ENCODE data around the gene RNF113A. TPM values are rescaled to one million over a fixed set of nuclear protein-coding genes. Genes with fewer than 3 reads are reported as not detected.
A peak's percentile ranks its signal among the peaks of the same experiment; 100 is the strongest.
"Not testable (repeated sequence)": the region's sequence is repeated elsewhere in the genome, so short reads cannot be mapped to it uniquely, and the experiment has no call there.

RNF113A gene
- 9.2 TPM for polyA plus RNA-seq (ENCODE audit: insufficient read length)

- peak; percentile 83 for DNase-seq
Observed at GRCh38 chrX:119871599-119872395, at the start of gene RNF113A, which contains the start of gene NDUFA1. Gene RNF113A (minus strand): TSS chrX:119871733. CDS start chrX:119871613, 120 bp downstream. Gene NDUFA1 (plus strand): TSS chrX:119871832. CDS start chrX:119871912, 80 bp downstream.

GRCh38 chrX:119919835-119920585 is 48.5 kb upstream of the RNF113A start:
- DNase-seq = no peak

- DNase-seq = no peak
Observed at GRCh38 chrX:119917877-119918276, 46.3 kb upstream of the RNF113A start.

- no peak for DNase-seq
Observed at GRCh38 chrX:119916310-119916709, 44.8 kb upstream of the RNF113A start.

GRCh38 chrX:119900976-119901375 is 29.4 kb upstream of the RNF113A start:
- DNase-seq = no peak

DNA sequence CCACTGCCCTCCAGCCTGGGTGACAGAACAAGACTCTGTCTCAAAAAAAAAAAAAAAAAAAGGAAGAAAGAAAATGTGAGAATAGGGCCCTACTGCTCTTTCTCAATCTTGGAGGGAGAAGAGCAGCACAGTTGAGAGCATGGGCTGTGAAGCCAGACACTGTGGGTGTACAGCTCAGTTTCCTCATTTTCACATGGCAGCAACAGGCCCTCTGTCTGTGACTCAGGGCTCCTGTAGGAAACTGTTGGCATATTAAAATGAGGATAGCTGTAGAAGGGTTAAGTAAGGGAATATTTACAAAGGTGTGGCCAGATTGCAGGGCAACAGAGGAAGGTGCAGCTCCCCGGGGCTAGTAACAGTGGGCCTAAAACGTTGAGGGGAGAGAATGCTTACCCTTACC is 27.6 kb upstream of the RNF113A start:
- no peak for DNase-seq

- DNase-seq = no peak
Observed at GRCh38 chrX:119895843-119896326, 24.4 kb upstream of the RNF113A start, which contains the start of gene AKAP14. Gene AKAP14 (plus strand): TSS chrX:119895893. CDS start chrX:119903224, 7,331 bp downstream.

GRCh38 chrX:119891961-119892692 is 20.6 kb upstream of the RNF113A start:
- DNase-seq = not testable (repeated sequence)

GRCh38 chrX:119890626-119891025 is 19.1 kb upstream of the RNF113A start:
- DNase-seq = not testable (repeated sequence)

DNA sequence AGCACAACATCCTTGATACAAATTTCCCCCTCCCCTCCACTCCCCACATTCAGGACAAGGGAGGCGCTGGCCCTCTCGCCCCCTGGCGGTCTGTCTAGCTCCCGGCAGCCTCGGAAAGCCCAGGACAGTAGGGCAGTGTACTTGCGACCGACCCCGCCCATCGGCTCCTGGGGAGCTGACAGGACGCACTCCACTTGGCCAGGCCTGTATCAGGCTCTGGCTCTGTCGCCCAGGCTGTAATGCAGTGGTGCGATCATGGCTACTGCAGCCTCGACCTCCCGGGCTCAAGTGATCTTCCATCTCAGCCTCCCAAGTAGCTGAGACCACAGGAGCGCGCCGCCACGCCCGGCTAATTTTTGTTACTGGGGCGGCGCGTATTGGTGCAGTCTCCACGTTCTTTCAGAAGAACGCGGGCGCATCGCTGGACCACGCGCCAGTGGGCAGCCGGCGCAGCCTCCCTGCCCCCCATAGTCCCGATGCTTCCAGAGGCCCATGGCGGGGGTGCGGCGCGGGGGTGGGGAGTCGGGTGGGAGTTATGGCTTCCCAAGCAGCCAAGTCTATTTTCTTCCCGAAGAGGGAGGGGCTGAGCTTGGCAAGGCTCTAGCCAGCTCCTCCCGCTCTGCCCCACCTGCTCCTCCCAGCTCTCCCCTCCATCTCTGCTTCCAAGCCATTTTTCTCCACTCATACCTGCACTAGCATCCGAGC is 16.3 kb upstream of the RNF113A start:
- peak; percentile 11 for DNase-seq

GRCh38 chrX:119885554-119886428 is 14.3 kb upstream of the RNF113A start:
- DNase-seq = no peak

- peak; percentile 16 for DNase-seq
Observed at GRCh38 chrX:119880552-119881437, 9.3 kb upstream of the RNF113A start.

DNA sequence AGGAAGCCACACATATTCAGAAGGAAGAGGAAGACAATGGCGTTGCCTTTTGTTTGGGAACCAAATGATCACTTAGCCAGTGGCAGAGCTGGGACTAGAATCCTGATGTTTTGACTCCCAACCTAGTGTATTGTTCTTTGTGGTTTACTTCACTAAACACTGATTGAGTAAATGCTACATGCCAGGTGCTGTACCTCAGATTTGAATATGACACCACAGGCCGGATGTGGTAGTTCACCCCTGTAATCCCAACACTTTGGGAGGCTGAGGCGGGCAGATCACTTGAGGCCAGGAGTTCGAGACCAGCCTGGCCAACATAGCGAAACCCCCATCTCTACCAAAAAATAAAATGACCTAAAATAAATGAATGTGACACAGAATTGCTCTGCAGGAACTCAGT is 8.5 kb upstream of the RNF113A start:
- DNase-seq = no peak

DNA sequence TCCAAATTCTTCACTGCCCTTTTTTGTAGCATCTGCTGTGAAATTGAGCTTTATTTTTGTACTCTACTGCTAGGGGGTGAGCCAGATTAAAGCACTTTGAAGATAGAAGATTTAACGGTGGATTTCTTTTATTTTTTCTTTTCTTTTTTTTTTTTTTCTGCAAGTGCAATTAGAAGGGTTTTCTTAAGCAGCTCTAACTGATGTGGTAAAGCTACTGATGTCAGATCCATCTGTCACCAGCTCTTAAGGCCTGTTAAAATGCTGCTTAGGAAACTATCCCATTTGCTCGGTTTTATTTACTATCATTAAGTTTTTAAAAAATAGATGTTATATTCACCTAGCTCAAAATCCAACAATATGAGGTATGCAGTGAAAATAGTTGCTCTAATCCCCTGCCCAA is 7.2 kb upstream of the RNF113A start:
- no peak for DNase-seq

- DNase-seq = no peak
Observed at GRCh38 chrX:119871245-119871598, 311 bp downstream of the RNF113A start.

- peak; percentile 26 for DNase-seq
Observed at GRCh38 chrX:119870626-119871131, 854 bp downstream of the RNF113A start.

DNA sequence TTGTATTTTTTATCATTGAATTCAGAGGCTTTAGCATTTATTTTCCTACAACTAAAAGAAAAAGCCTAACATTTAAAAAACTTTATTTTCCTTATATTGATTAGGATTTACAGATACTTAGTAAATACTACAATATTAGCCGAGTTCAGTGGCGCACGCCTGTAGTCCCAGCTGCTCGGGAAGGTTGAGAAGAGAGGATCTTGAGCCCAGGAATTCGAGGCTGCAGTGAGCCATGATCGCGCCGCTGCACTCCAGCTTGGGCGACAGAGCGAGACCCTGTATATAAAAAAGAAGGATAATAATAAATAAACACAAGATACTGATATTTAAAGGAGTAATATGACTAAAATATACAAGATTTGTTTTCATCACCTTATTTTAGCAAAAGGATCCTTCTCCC is 18.1 kb downstream of the RNF113A start:
- no peak for DNase-seq

DNA sequence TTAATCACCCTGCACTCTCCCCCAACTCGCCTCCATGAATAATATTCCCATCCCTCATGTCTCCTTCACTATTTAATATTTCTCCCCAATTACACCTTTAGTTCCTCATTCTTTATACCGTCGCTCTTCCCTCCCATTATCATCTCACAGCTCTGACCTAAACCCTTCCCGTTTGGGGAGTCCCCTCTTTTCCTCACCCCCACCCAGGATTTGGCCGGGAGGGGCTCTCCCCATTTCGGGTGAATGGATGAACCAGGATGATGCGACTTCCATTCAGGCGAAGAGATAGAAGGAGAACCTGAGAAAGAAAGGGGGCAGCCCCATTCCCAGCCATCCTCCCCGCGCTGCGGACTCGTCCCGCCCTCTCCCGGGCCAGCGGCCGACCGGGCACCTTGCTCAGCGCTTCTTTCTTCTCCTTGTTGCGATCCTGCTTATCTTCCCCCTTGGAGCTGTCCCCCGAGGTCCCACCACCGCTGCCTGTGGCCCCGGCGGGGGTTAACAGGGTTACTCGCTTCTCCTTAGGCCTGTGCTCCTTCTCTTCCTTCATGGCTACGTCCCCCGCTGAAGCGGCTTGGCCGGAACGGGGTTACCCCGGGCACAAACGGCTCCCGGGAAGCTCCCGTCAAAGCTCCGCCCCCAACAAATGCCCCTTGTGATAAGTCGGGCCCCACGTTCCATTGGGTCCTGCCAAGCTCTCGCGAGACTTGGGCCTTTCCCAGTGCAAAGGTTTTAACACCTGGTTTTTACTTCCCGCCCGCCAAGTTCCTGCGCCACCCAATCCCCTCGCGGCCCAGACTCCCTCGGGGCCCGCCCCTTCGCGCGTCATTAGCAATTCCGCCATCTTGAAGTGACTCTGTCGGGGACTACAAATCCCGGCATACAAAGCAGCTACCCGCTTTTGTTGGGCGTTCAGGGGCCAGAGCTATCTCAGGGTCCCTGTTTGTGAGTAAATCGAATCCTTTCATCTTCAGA is 18.9 kb downstream of the RNF113A start, which contains the start of gene UPF3B:
TSS of gene UPF3B (minus strand) at position 582 of the 972 bp plus-strand sequence. CDS start at position 547, 35 bp downstream.
- DNase-seq = peak; percentile 86

Data from hindlimb muscle (tissue), 1 donor.